ENCODE measurements around the gene EXOC3. TPM values are rescaled to one million over a fixed set of nuclear protein-coding genes. Genes with fewer than 3 reads are reported as not detected.

The EXOC3 gene
- total and polyA plus RNA-seq, 11 donors, result 20.6 to 45.5 (median 42.8) TPM

- H3K4me3 ChIP-seq, result no peak overlapping the region
- 90 to 94% (median 92%) methylated on average over 33 to 52 of the region's 52 CpGs for WGBS, 4 donors
- ATAC-seq, result no peak
- H3K36me3 ChIP-seq, result no peaks in the 10 kb centered on the region
- no peak overlapping the region for H3K27ac ChIP-seq
- intact Hi-C loops (cut with DNase I), result no loop called here
- DNase-seq, result no peak
- no peak for TF ChIP-seq POLR2A (IDR thresholded peaks at IDR 0.05)
- no peaks in the 10 kb centered on the region for H3K9me3 ChIP-seq
- H3K4me1 ChIP-seq, result peaks cover 0 to under 1% (median 0%) of the 10 kb centered on the region in 12 donors
- H3K27me3 ChIP-seq, result peaks cover 0 to 65% (median 17%) of the 10 kb centered on the region in 9 donors
Measured at GRCh38 chr5:491119-491855, 48.3 kb downstream of the EXOC3 start.

- H3K27ac ChIP-seq, result no peak overlapping the region
- ATAC-seq (no peak), DNase-seq (no peak)
- no peaks in the 10 kb centered on the region for H3K36me3 ChIP-seq
- intact Hi-C loops (cut with DNase I), result no loop called here
- TF ChIP-seq CTCF (IDR thresholded peaks at IDR 0.05) (no peak), POLR2A (IDR thresholded peaks at IDR 0.05) (no peak)
- H3K4me1 ChIP-seq, result no peaks in the 10 kb centered on the region
- 67 to 90% (median 85%) methylated on average over 17 to 19 of the region's 19 CpGs for WGBS, 4 donors
- peaks cover 0 to 63% (median 17%) of the 10 kb centered on the region in 9 donors for H3K27me3 ChIP-seq
- no peak overlapping the region for H3K4me3 ChIP-seq
- H3K9me3 ChIP-seq, result no peaks in the 10 kb centered on the region
Measured at GRCh38 chr5:491856-492155, 48.8 kb downstream of the EXOC3 start.

- Histone ChIP-seq H3K27me3 (peaks cover 0 to 69% (median 17%) of the 10 kb centered on the region in 9 donors), H3K4me1 (no peaks in the 10 kb centered on the region), H3K4me3 (no peak overlapping the region), H3K27ac (no peak overlapping the region), H3K9me3 (no peaks in the 10 kb centered on the region), H3K36me3 (no peaks in the 10 kb centered on the region)
- DNase-seq (no peak), ATAC-seq (no peak)
- TF ChIP-seq POLR2A (IDR thresholded peaks at IDR 0.05), result no peak
- no peak for TF ChIP-seq CTCF (IDR thresholded peaks at IDR 0.05)
- WGBS, 4 donors, result 47 to 62% (median 56%) methylated on average over 11 to 18 of the region's 18 CpGs
- intact Hi-C loops (cut with DNase I), result no loop called here
Measured at GRCh38 chr5:492314-492893, 49.4 kb downstream of the EXOC3 start.

GRCh38 chr5:493119-493701 lies 50.2 kb downstream of the EXOC3 start:
- no peak for TF ChIP-seq CTCF (IDR thresholded peaks at IDR 0.05)
- no peak for TF ChIP-seq POLR2A (IDR thresholded peaks at IDR 0.05)
- DNase-seq (no peak), ATAC-seq (peak in 1 of 4 donors; percentile 28)
- Histone ChIP-seq H3K36me3 (no peaks in the 10 kb centered on the region), H3K4me3 (no peak overlapping the region), H3K27ac (no peak overlapping the region), H3K9me3 (no peaks in the 10 kb centered on the region), H3K4me1 (no peaks in the 10 kb centered on the region), H3K27me3 (peaks cover under 1 to 69% (median 18%) of the 10 kb centered on the region in 9 donors)
- 54 to 60% (median 56%) methylated on average over 25 to 26 of the region's 26 CpGs for WGBS, 4 donors
- intact Hi-C loops (cut with DNase I), result no loop called here
